HepG2 (cell line): ENCODE data around the gene SNAI1. TPM values are rescaled to one million over a fixed set of nuclear protein-coding genes. Genes with fewer than 3 reads are reported as not detected.
"Not testable (repeated sequence)": the region's sequence is repeated elsewhere in the genome, so short reads cannot be mapped to it uniquely, and the experiment has no call there.

Experiments
- CEBPG ChIP-seq: IDR thresholded peaks from 2 replicates; pipeline ENCODE4 v1.6.1; 2016
- ELF3 ChIP-seq: IDR thresholded peaks from 2 replicates; pipeline ENCODE4 v1.6.1; 2016; ENCODE audit warnings: missing genetic modification reagents, missing compliant biosample characterization
- GABPA ChIP-seq, 2 experiments: IDR thresholded peaks; 2 replicates each; pipeline ENCODE4 v1.6.1; 2011 to 2016; ENCODE audit warnings: low read depth in 2 of 2, low read length in 1 of 2, missing biosample characterization in 1 of 2, missing genetic modification characterization in 1 of 2
- KLF16 ChIP-seq, 2 experiments: sonication (generic) in 1 of 2; formaldehyde crosslinking in 1 of 2; IDR thresholded peaks; 2 replicates each; pipeline versions ENCODE4 v1.6.1 to v1.8.0; 2016 to 2023; ENCODE audit warnings: missing genetic modification reagents in 2 of 2, missing compliant biosample characterization in 1 of 2
- MAFF ChIP-seq: IDR thresholded peaks from 2 replicates; pipeline ENCODE4 v1.6.1; 2011; ENCODE audit warnings: low read depth, low read length, improper control_type of control experiment
- TEAD3 ChIP-seq: optimal IDR thresholded peaks from 2 replicates; pipeline ENCODE3; 2016; ENCODE audit warnings: borderline replicate concordance
- ZMYM2 ChIP-seq: sonication (generic); formaldehyde crosslinking; IDR thresholded peaks from 2 replicates; pipeline ENCODE4 v1.8.0; 2022; ENCODE audit warnings: mild to moderate bottlenecking, missing genetic modification reagents
- ZMYM3 ChIP-seq: sonication (generic); formaldehyde crosslinking; IDR thresholded peaks from 2 replicates; pipeline ENCODE4 v1.5.1; 2020; ENCODE audit warnings: mild to moderate bottlenecking, missing genetic modification reagents
- ZNF501 ChIP-seq: sonication (generic); formaldehyde crosslinking; IDR thresholded peaks from 2 replicates; pipeline ENCODE4 v1.5.1; 2020; ENCODE audit warnings: mild to moderate bottlenecking, moderate library complexity, missing genetic modification reagents
- ZNF605 ChIP-seq: sonication (generic); formaldehyde crosslinking; IDR thresholded peaks from 2 replicates; pipeline ENCODE4 v1.8.0; 2022; ENCODE audit warnings: mild to moderate bottlenecking, missing genetic modification reagents
- ZNF652 ChIP-seq: IDR thresholded peaks from 2 replicates; pipeline ENCODE4 v1.6.1; 2016; ENCODE audit warnings: low read depth, borderline replicate concordance
- polyA plus RNA-seq, 8 experiments: library from polyadenylated mRNA; depleted of rRNA in 3 of 8; stranded (reverse) in 7 of 8; unstranded in 1 of 8; fragments of >200 nt; fragmentation: Illumina TruSeq in 4 of 8; extraction: Trizol in 4 of 8; gene quantifications; 2 replicates each; pipeline versions ENCODE4 v1.2.1 to v1.2.3, GENCODE V29; 2011 to 2016; ENCODE audit warnings: low read depth in 4 of 8, missing spikeins in 1 of 8, mixed read lengths in 1 of 8; ENCODE audit not compliant: insufficient read depth in 1 of 8
- total RNA-seq, 5 experiments: library from RNA; depleted of rRNA; stranded (reverse); fragments of >200 nt; fragmentation: Illumina TruSeq; extraction: Trizol; gene quantifications; 2 replicates each; pipeline ENCODE4 v1.2.3, GENCODE V29; 2016; ENCODE audit warnings: low read depth in 1 of 5
- TF ChIP-seq, protein P1 (sequence below), 2 experiments: sonication (generic) in 1 of 2; formaldehyde crosslinking in 1 of 2; IDR thresholded peaks; 2 replicates each; pipeline versions ENCODE4 v1.4.0 to v1.6.1; 2016 to 2020; ENCODE audit warnings: borderline replicate concordance in 1 of 2, low read depth in 1 of 2, mild to moderate bottlenecking in 1 of 2, missing genetic modification reagents in 1 of 2

SNAI1 gene
- total and polyA plus RNA-seq, 2 of the 13 experiments (the other 11 are each of a cell fraction or from before 2014, with no cell fraction given) = 1.3 to 1.4 TPM

GRCh38 chr20:50000548-50001222, 17.9 kb downstream of the SNAI1 start (continued):
- peak; percentile 66 for TF ChIP-seq ZNF605 (CRISPR knock-in tag)
- not testable (repeated sequence) for TF ChIP-seq GABPA (IDR thresholded peaks at IDR 0.05; ENCODE audit: low read depth, low read length)
- 0 out of 2 replicates have a peak, but pooled peaks have one; percentile 24 for TF ChIP-seq GABPA (CRISPR knock-in tag; IDR thresholded peaks at IDR 0.05; ENCODE audit: low read depth)
- peak; percentile 91 for TF ChIP-seq ZNF652 (CRISPR knock-in tag)
- TF ChIP-seq TEAD3 = peak; percentile 5
- TF ChIP-seq ELF3 (CRISPR knock-in tag) = peak; percentile 50; the same call in 1 of the 2 replicates
- TF ChIP-seq, protein P1, sequence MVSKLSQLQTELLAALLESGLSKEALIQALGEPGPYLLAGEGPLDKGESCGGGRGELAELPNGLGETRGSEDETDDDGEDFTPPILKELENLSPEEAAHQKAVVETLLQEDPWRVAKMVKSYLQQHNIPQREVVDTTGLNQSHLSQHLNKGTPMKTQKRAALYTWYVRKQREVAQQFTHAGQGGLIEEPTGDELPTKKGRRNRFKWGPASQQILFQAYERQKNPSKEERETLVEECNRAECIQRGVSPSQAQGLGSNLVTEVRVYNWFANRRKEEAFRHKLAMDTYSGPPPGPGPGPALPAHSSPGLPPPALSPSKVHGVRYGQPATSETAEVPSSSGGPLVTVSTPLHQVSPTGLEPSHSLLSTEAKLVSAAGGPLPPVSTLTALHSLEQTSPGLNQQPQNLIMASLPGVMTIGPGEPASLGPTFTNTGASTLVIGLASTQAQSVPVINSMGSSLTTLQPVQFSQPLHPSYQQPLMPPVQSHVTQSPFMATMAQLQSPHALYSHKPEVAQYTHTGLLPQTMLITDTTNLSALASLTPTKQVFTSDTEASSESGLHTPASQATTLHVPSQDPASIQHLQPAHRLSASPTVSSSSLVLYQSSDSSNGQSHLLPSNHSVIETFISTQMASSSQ (IDR thresholded peaks at IDR 0.05; ENCODE audit: low read depth) = 0 out of 2 replicates have a peak, but pooled peaks have one; percentile 36
- TF ChIP-seq, protein P1 (CRISPR knock-in tag; IDR thresholded peaks at IDR 0.05; ENCODE audit: borderline replicate concordance) = not testable (repeated sequence)
- TF ChIP-seq ZNF501 = 0 out of 2 replicates have a peak, but pooled peaks have one; percentile 36
- peak; percentile 58; the same call in 1 of the 2 replicates for TF ChIP-seq ZMYM2 (CRISPR knock-in tag)
- 0 out of 2 replicates have a peak, but pooled peaks have one; percentile 8 for TF ChIP-seq MAFF
- peak; percentile 24; the same call in 1 of the 2 replicates for TF ChIP-seq ZMYM3
- TF ChIP-seq CEBPG (CRISPR knock-in tag) = peak; percentile 62; the same call in 1 of the 2 replicates
- TF ChIP-seq KLF16 (CRISPR knock-in tag; IDR thresholded peaks at IDR 0.05) = peak in 1 of 2 experiments; percentile 19; a peak in 1 of 4 replicates
